SK-N-MC (cell line): ENCODE data around the gene KIF3B.

ENCODE experiments used
- EZH2 ChIP-seq: fragments of 200-600 bp; sonication (generic); IDR thresholded peaks from one replicate; pipeline ENCODE4 v1.6.1; 2017; ENCODE audit warnings: antibody characterized with exemption
- POLR2AphosphoS5 ChIP-seq: IDR thresholded peaks from 2 replicates; pipeline ENCODE4 v1.6.1; 2012; ENCODE audit warnings: mild to moderate bottlenecking, low read depth, low read length, borderline replicate concordance

GRCh38 chr20:32231847-32232246 is 45.6 kb upstream of the KIF3B start:
- TF ChIP-seq POLR2AphosphoS5, result peak; percentile 50
- no peak for TF ChIP-seq EZH2
